ENCODE measurements around the gene PITPNM3. TPM values are rescaled to one million over a fixed set of nuclear protein-coding genes. Genes with fewer than 3 reads are reported as not detected.

PITPNM3 gene
- total and polyA plus RNA-seq, 4 donors = 2.0 to 12.6 (median 5.4) TPM

GRCh38 chr17:6602141-6602540, 45.8 kb upstream of the PITPNM3 start:
- ATAC-seq (ENCODE audit: insufficient read depth, low FRiP score) (no peak), DNase-seq (no peak)
- Histone ChIP-seq H3K4me1 (ENCODE audit: control insufficient read depth in 5 of 5, insufficient read depth in 5 of 5, low read length in 5 of 5) (peaks cover 0 to 32% (median 5%) of the 10 kb centered on the region in 5 donors), H3K4me3 (no peak overlapping the region), H3K9me3 (ENCODE audit: control insufficient read depth in 4 of 4, insufficient read depth in 3 of 4, low read length in 3 of 4) (no peaks in the 10 kb centered on the region), H3K27me3 (ENCODE audit: control insufficient read depth in 3 of 3, insufficient read depth in 3 of 3, low read length in 2 of 3) (no peaks in the 10 kb centered on the region), H3K9ac (ENCODE audit: insufficient read depth in 1 of 2, low read length in 2 of 2) (no peak overlapping the region), H3K36me3 (ENCODE audit: control insufficient read depth in 4 of 4, insufficient read depth in 4 of 4, low read length in 4 of 4) (peaks cover 6 to 59% (median 30%) of the 10 kb centered on the region in 4 donors), H3K27ac (ENCODE audit: low read depth in 1 of 2, low read length in 1 of 2) (no peak overlapping the region)
- TF ChIP-seq, protein P1, sequence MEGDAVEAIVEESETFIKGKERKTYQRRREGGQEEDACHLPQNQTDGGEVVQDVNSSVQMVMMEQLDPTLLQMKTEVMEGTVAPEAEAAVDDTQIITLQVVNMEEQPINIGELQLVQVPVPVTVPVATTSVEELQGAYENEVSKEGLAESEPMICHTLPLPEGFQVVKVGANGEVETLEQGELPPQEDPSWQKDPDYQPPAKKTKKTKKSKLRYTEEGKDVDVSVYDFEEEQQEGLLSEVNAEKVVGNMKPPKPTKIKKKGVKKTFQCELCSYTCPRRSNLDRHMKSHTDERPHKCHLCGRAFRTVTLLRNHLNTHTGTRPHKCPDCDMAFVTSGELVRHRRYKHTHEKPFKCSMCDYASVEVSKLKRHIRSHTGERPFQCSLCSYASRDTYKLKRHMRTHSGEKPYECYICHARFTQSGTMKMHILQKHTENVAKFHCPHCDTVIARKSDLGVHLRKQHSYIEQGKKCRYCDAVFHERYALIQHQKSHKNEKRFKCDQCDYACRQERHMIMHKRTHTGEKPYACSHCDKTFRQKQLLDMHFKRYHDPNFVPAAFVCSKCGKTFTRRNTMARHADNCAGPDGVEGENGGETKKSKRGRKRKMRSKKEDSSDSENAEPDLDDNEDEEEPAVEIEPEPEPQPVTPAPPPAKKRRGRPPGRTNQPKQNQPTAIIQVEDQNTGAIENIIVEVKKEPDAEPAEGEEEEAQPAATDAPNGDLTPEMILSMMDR (IDR thresholded peaks at IDR 0.05; ENCODE audit: control extremely low read depth, extremely low read depth) = no peak
- WGBS, 2 donors = 93% methylated on average over 2 of the region's 2 CpGs

GRCh38 chr17:6599364-6599763, 43.0 kb upstream of the PITPNM3 start:
- Histone ChIP-seq H3K4me1 (ENCODE audit: control insufficient read depth in 5 of 5, insufficient read depth in 5 of 5, low read length in 5 of 5) (peaks cover 0 to 32% (median 5%) of the 10 kb centered on the region in 5 donors), H3K27me3 (ENCODE audit: control insufficient read depth in 3 of 3, insufficient read depth in 3 of 3, low read length in 2 of 3) (no peaks in the 10 kb centered on the region), H3K9me3 (ENCODE audit: control insufficient read depth in 4 of 4, insufficient read depth in 3 of 4, low read length in 3 of 4) (no peaks in the 10 kb centered on the region), H3K9ac (ENCODE audit: insufficient read depth in 1 of 2, low read length in 2 of 2) (no peak overlapping the region), H3K36me3 (ENCODE audit: control insufficient read depth in 4 of 4, insufficient read depth in 4 of 4, low read length in 4 of 4) (peaks cover 12 to 53% (median 32%) of the 10 kb centered on the region in 4 donors), H3K4me3 (no peak overlapping the region), H3K27ac (ENCODE audit: low read depth in 1 of 2, low read length in 1 of 2) (no peak overlapping the region)
- TF ChIP-seq, protein P1 (IDR thresholded peaks at IDR 0.05; ENCODE audit: control extremely low read depth, extremely low read depth) = no peak
- DNase-seq (peak in 2 of 3 donors; percentile 66 to 79), ATAC-seq (ENCODE audit: insufficient read depth, low FRiP score) (peak; percentile 72)

- Histone ChIP-seq H3K4me1 (ENCODE audit: control insufficient read depth in 5 of 5, insufficient read depth in 5 of 5, low read length in 5 of 5) (peaks cover 0 to 21% (median 3%) of the 10 kb centered on the region in 5 donors), H3K27me3 (ENCODE audit: control insufficient read depth in 3 of 3, insufficient read depth in 3 of 3, low read length in 2 of 3) (no peaks in the 10 kb centered on the region), H3K9ac (ENCODE audit: insufficient read depth in 1 of 2, low read length in 2 of 2) (no peak overlapping the region), H3K9me3 (ENCODE audit: control insufficient read depth in 4 of 4, insufficient read depth in 3 of 4, low read length in 3 of 4) (no peaks in the 10 kb centered on the region), H3K27ac (ENCODE audit: low read depth in 1 of 2, low read length in 1 of 2) (no peak overlapping the region), H3K36me3 (ENCODE audit: control insufficient read depth in 4 of 4, insufficient read depth in 4 of 4, low read length in 4 of 4) (peaks cover 13 to 55% (median 34%) of the 10 kb centered on the region in 4 donors), H3K4me3 (no peak overlapping the region)
- TF ChIP-seq, protein P1 (IDR thresholded peaks at IDR 0.05; ENCODE audit: control extremely low read depth, extremely low read depth) = no peak
- ATAC-seq (ENCODE audit: insufficient read depth, low FRiP score) (no peak), DNase-seq (no peak)
- 48 to 74% methylated on average over 1 of the region's 1 CpG for WGBS, 2 donors
Measured at GRCh38 chr17:6597727-6598126, 41.4 kb upstream of the PITPNM3 start.

- Histone ChIP-seq H3K27me3 (ENCODE audit: control insufficient read depth in 3 of 3, insufficient read depth in 3 of 3, low read length in 2 of 3) (no peaks in the 10 kb centered on the region), H3K9ac (ENCODE audit: insufficient read depth in 1 of 2, low read length in 2 of 2) (no peak overlapping the region), H3K27ac (ENCODE audit: low read depth in 1 of 2, low read length in 1 of 2) (no peak overlapping the region), H3K9me3 (ENCODE audit: control insufficient read depth in 4 of 4, insufficient read depth in 3 of 4, low read length in 3 of 4) (no peaks in the 10 kb centered on the region), H3K36me3 (ENCODE audit: control insufficient read depth in 4 of 4, insufficient read depth in 4 of 4, low read length in 4 of 4) (peaks cover 13 to 50% (median 35%) of the 10 kb centered on the region in 4 donors), H3K4me1 (ENCODE audit: control insufficient read depth in 5 of 5, insufficient read depth in 5 of 5, low read length in 5 of 5) (peaks cover 0 to 21% (median 3%) of the 10 kb centered on the region in 5 donors), H3K4me3 (no peak overlapping the region)
- WGBS, 2 donors = 72 to 86% methylated on average over 4 of the region's 4 CpGs
- ATAC-seq (ENCODE audit: insufficient read depth, low FRiP score) = no peak
- no peak for DNase-seq
- TF ChIP-seq, protein P1 (IDR thresholded peaks at IDR 0.05; ENCODE audit: control extremely low read depth, extremely low read depth) = no peak
Measured at GRCh38 chr17:6596941-6597340, 40.6 kb upstream of the PITPNM3 start.
